Esophagus muscularis mucosa (tissue), 4 donors: ENCODE measurements around the gene AMOTL2. TPM values are rescaled to one million over a fixed set of nuclear protein-coding genes. Genes with fewer than 3 reads are reported as not detected.

ENCODE experiments used
- DNase-seq: peaks from one replicate; pipeline ENCODE4 v3.0.0-alpha.2; 2017; ENCODE audit errors: extremely low spot score
- H3K27ac ChIP-seq, 4 donors: fragments of 200-600 bp; sonication (generic); replicated peaks in 1 of 4; 1 replicate in 3 of 4; 2 replicates in 1 of 4; pipeline ENCODE4 v1.5.1; 2016 to 2019; ENCODE audit warnings: mild to moderate bottlenecking in 1 of 4
- H3K27me3 ChIP-seq, 4 donors: fragments of 200-600 bp; sonication (generic); one replicate each; pipeline versions ENCODE4 v1.5.1 to v1.6.0; 2016 to 2019
- H3K36me3 ChIP-seq, 4 donors: fragments of 200-600 bp; sonication (generic); one replicate each; pipeline ENCODE4 v1.5.1; 2016 to 2019
- H3K4me1 ChIP-seq, 4 donors: fragments of 200-600 bp; sonication (generic); one replicate each; pipeline ENCODE4 v1.5.1; 2016 to 2019
- H3K4me3 ChIP-seq, 4 donors: fragments of 200-600 bp; sonication (generic); 1 replicate in 2 of 4; 2 replicates in 2 of 4; pipeline ENCODE4 v1.5.1; 2016 to 2019; ENCODE audit warnings: mild to moderate bottlenecking in 4 of 4, moderate library complexity in 1 of 4
- H3K9me3 ChIP-seq, 4 donors: fragments of 200-600 bp; sonication (generic); 1 replicate in 3 of 4; 2 replicates in 1 of 4; pipeline ENCODE4 v1.5.1; 2016 to 2019
- EP300 ChIP-seq: sonication (generic); formaldehyde crosslinking; IDR thresholded peaks from one replicate; pipeline ENCODE4 v1.6.1; 2017; ENCODE audit warnings: antibody characterized with exemption
- POLR2A ChIP-seq: fragments of 450-650 bp; IDR thresholded peaks from one replicate; pipeline ENCODE4 v1.6.1; 2017; ENCODE audit warnings: antibody characterized with exemption, moderate library complexity, mild to moderate bottlenecking, low read depth
- POLR2AphosphoS5 ChIP-seq, 2 donors: sonication (generic); formaldehyde crosslinking; IDR thresholded peaks; one replicate each; pipeline ENCODE4 v1.6.1; 2017; ENCODE audit warnings: antibody characterized with exemption in 2 of 2
- WGBS: methylation state at CpG from one replicate; pipeline ENCODE4 v1.1.5; 2018; 5-methylcytosine and 5-hydroxymethylcytosine counted together
- intact Hi-C: fragments of 100-400 bp; cut with DNase I; formaldehyde crosslinking; loops from one replicate; pipeline ENCODE4 v1.15.1; 2023
- total RNA-seq, 4 donors: library from RNA; depleted of rRNA; stranded (reverse); fragments of >200 nt; gene quantifications; one replicate each; pipeline versions ENCODE4 v1.1.0 to v1.2.1, GENCODE V29; 2016
- TF ChIP-seq, protein P1 (sequence below), 3 experiments: fragments of 200-600 bp in 2 of 3; fragments of 450-650 bp in 1 of 3; sonication (generic) in 2 of 3; IDR thresholded peaks; one replicate each; pipeline ENCODE4 v1.5.1; 2017 to 2019; ENCODE audit warnings: antibody characterized with exemption in 3 of 3, mild to moderate bottlenecking in 2 of 3, moderate library complexity in 1 of 3

The AMOTL2 gene
- total RNA-seq, 4 donors from 2014 or later: 111 to 313 (median 155) TPM

DNA sequence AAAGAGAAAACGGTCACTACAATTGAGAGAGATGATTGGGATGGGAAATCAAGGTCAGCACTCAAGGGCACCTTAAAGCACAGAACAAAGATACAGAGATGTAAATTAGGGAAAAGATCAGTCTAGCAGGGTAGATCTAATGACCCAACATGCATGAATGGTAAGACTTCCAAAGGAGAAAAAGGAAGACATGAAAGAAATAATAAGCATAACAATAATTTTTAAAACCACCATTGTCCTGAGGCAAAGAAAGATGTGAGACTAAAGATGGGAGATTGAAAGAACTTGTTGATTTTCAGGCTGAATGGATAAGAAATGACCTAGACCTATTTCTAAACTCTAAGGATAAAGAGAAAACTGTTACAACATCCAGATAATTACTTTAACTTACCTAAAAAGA lies 34.8 kb upstream of the AMOTL2 start:
- H3K27me3 ChIP-seq: peaks cover 0 to 28% (median 0%) of the 10 kb centered on the region in 4 donors
- 78% methylated on average over 1 of the region's 1 CpG for WGBS
- peaks cover 9 to 21% (median 14%) of the 10 kb centered on the region in 4 donors for H3K4me1 ChIP-seq
- intact Hi-C loops: no loop called here
- TF ChIP-seq, protein P1, sequence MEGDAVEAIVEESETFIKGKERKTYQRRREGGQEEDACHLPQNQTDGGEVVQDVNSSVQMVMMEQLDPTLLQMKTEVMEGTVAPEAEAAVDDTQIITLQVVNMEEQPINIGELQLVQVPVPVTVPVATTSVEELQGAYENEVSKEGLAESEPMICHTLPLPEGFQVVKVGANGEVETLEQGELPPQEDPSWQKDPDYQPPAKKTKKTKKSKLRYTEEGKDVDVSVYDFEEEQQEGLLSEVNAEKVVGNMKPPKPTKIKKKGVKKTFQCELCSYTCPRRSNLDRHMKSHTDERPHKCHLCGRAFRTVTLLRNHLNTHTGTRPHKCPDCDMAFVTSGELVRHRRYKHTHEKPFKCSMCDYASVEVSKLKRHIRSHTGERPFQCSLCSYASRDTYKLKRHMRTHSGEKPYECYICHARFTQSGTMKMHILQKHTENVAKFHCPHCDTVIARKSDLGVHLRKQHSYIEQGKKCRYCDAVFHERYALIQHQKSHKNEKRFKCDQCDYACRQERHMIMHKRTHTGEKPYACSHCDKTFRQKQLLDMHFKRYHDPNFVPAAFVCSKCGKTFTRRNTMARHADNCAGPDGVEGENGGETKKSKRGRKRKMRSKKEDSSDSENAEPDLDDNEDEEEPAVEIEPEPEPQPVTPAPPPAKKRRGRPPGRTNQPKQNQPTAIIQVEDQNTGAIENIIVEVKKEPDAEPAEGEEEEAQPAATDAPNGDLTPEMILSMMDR (IDR thresholded peaks at IDR 0.05): no peak
- no peak for TF ChIP-seq POLR2AphosphoS5 (IDR thresholded peaks at IDR 0.05)
- no peak for TF ChIP-seq POLR2A
- no peak for TF ChIP-seq EP300
- H3K9me3 ChIP-seq: no peaks in the 10 kb centered on the region
- no peak overlapping the region for H3K4me3 ChIP-seq
- no peaks in the 10 kb centered on the region for H3K36me3 ChIP-seq
- DNase-seq: no peak
- H3K27ac ChIP-seq: no peak overlapping the region

DNA sequence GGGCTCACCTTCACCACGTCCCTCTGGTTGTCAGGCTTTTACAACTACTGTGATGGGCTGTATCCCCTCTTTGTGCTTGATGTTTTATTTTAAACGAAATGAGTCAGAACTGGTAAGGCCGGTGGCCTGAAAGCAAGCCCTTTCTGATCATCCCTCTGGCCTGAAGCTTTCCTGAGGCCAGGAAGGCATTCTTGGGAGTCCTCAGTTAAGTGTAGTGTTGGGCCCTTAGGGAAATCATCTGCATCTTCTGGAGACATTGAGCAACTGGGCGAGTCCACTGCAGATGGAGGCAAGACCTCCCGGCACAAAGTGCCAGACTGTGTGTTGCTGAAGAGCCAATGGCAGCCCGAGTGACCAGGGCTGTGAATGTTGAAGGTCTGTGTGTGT lies 33.0 kb upstream of the AMOTL2 start:
- DNase-seq: no peak
- peak overlapping the region in 1 of 4 donors; percentile 23 for H3K27ac ChIP-seq
- H3K4me3 ChIP-seq: peak overlapping the region; percentile 49 to 58 (median 51)

DNA sequence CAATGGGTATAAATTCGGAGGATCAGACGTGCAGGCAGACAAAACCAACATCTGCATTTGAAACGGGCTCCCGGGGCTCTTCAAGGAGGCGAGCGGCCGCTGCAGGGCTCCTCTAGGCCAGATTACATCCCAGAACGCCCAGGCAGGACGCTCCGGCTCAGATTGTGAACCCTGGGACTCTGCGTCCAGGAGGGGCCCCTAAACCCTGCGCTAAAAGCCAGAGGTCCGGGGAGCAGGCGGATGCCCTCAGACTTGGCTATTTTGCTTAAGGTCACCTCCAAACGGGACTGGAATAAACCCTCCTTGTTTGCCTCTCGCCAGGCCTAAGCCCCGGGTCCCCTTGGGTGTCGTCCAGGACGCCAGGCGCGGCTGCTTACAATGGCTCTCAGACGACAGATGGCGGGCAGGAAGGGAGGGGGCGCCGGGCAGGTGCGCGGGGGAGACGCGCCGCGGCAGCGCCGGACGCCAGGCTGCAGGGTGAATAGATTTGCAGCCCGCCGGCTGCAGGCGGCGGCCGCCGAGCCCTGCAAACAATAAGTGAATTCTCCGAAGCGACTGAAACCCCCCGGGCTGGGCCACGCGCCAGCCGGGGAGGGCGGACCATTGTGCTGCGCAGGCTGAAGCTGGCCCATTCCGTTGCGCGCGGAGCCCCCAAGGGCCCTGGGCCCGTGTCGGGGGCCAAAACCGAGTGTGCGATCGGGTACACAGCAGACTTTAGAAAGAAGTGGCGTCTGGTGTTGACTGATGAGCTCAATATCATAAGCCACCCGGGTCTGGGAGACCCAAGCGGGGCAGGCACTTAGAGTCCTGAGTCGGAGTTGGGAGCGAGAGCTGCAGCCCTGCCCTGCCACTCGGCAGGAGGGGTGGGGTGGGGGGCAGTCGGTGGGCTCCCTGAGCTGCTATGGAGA lies 32.3 kb upstream of the AMOTL2 start:
- no peak for DNase-seq
- H3K27ac ChIP-seq: peak overlapping the region in 2 of 4 donors; percentile 10 to 23
- intact Hi-C loops: no loop called here

More for the DNA sequence above, 33.0 kb upstream of the AMOTL2 start:
- TF ChIP-seq POLR2A (no peak), EP300 (no peak), POLR2AphosphoS5 (IDR thresholded peaks at IDR 0.05) (no peak)
- TF ChIP-seq, protein P1 (IDR thresholded peaks at IDR 0.05): no peak
- Histone ChIP-seq H3K4me1 (peaks cover 9 to 21% (median 14%) of the 10 kb centered on the region in 4 donors), H3K27me3 (peaks cover 0 to 28% (median 0%) of the 10 kb centered on the region in 4 donors), H3K9me3 (peaks cover 0 to 3% (median 1%) of the 10 kb centered on the region in 4 donors), H3K36me3 (no peaks in the 10 kb centered on the region)
- intact Hi-C loops: no loop called here
- 73% methylated on average over 5 of the region's 6 CpGs for WGBS

DNA sequence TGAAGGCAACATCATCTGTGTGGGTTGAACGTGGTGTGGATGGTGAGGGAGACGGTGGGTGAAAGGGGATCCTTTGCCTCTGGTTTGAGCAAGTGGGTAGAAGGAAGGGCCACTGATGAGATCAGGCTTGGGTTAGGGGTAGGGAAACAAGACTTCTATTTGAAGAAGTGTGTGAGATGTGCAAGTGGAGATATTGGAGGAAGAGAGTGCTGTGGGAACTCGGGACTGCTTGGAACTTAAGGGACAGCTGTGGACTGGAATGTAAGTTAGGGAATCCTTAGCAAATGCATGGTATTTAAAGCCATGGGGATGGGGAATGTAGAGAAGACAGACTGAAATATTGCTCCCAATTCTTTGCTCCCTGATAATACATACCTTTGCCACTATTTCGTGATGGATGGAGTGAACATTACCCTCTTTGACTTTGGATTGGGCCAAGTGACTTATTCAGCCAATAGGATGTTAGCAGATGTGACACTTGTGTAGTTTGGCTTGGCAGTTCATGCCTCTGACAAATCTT lies 30.2 kb upstream of the AMOTL2 start:
- Histone ChIP-seq H3K4me3 (no peak overlapping the region), H3K4me1 (peaks cover 9 to 21% (median 14%) of the 10 kb centered on the region in 4 donors), H3K27me3 (peaks cover 0 to 28% (median 0%) of the 10 kb centered on the region in 4 donors), H3K9me3 (peaks cover 0 to 10% (median 5%) of the 10 kb centered on the region in 4 donors), H3K36me3 (no peaks in the 10 kb centered on the region), H3K27ac (no peak overlapping the region)
- TF ChIP-seq EP300 (no peak), POLR2AphosphoS5 (IDR thresholded peaks at IDR 0.05) (no peak), POLR2A (no peak)
- TF ChIP-seq, protein P1 (IDR thresholded peaks at IDR 0.05): no peak
- WGBS: 92% methylated on average over 4 of the region's 4 CpGs
- no peak for DNase-seq
- intact Hi-C loops: loop anchor here (5.0 kb wide), 1 partner anchor 43 kb away; no protein-coding TSS in a partner anchor

More for the DNA sequence above, 32.3 kb upstream of the AMOTL2 start:
- H3K36me3 ChIP-seq: no peaks in the 10 kb centered on the region
- H3K9me3 ChIP-seq: peaks cover 0 to 9% (median 5%) of the 10 kb centered on the region in 4 donors
- H3K4me3 ChIP-seq: peak overlapping the region; percentile 49 to 58 (median 51)
- TF ChIP-seq, protein P1 (IDR thresholded peaks at IDR 0.05): no peak
- TF ChIP-seq POLR2AphosphoS5 (IDR thresholded peaks at IDR 0.05): no peak
- 29% methylated on average over 32 of the region's 64 CpGs for WGBS
- H3K27me3 ChIP-seq: peaks cover 0 to 28% (median 0%) of the 10 kb centered on the region in 4 donors
- H3K4me1 ChIP-seq: peaks cover 9 to 21% (median 14%) of the 10 kb centered on the region in 4 donors
